Liver (tissue), 9 donors: ENCODE data around the gene GSTM3. TPM values are rescaled to one million over a fixed set of nuclear protein-coding genes. Genes with fewer than 3 reads are reported as not detected.

ENCODE experiments used
- DNase-seq: peaks from one replicate; pipeline ENCODE4 v3.0.0-alpha.2; 2017; ENCODE audit warnings: low spot score
- H3K27ac ChIP-seq, 2 donors: one replicate each; pipeline ENCODE4 v1.7.0; 2013; ENCODE audit warnings: inconsistent platforms in 2 of 2, low read length in 2 of 2, control low read depth in 1 of 2, low read depth in 1 of 2, mild to moderate bottlenecking in 1 of 2
- H3K27me3 ChIP-seq, 4 donors: one replicate each; pipeline versions ENCODE4 v1.6.1 to v1.7.0; 2013; ENCODE audit warnings: low read length in 3 of 4, inconsistent platforms in 1 of 4, mild to moderate bottlenecking in 1 of 4, moderate library complexity in 1 of 4; ENCODE audit not compliant: control insufficient read depth in 4 of 4, insufficient read depth in 4 of 4
- H3K36me3 ChIP-seq, 4 donors: one replicate each; pipeline versions ENCODE4 v1.6.1 to v1.7.0; 2013; ENCODE audit warnings: low read length in 3 of 4, mild to moderate bottlenecking in 3 of 4, low read depth in 1 of 4, moderate library complexity in 1 of 4; ENCODE audit not compliant: control insufficient read depth in 4 of 4, insufficient read depth in 3 of 4
- H3K4me1 ChIP-seq, 4 donors: one replicate each; pipeline versions ENCODE4 v1.6.1 to v1.7.0; 2013; ENCODE audit warnings: low read length in 3 of 4, mild to moderate bottlenecking in 3 of 4, moderate library complexity in 1 of 4; ENCODE audit not compliant: control insufficient read depth in 4 of 4, insufficient read depth in 4 of 4
- H3K4me3 ChIP-seq, 3 donors: one replicate each; pipeline versions ENCODE4 v1.6.1 to v1.7.0; 2013; ENCODE audit warnings: low read length in 3 of 3, control low read depth in 1 of 3, low read depth in 1 of 3, mild to moderate bottlenecking in 1 of 3
- H3K9ac ChIP-seq, 2 donors: one replicate each; pipeline ENCODE4 v1.7.0; 2013; ENCODE audit warnings: low read length in 2 of 2, mild to moderate bottlenecking in 2 of 2, moderate library complexity in 2 of 2, control low read depth in 1 of 2, low read depth in 1 of 2
- H3K9me3 ChIP-seq, 4 donors: one replicate each; pipeline versions ENCODE4 v1.6.1 to v1.7.0; 2013; ENCODE audit warnings: low read length in 3 of 4; ENCODE audit not compliant: control insufficient read depth in 4 of 4
- EGR1 ChIP-seq, 2 donors: IDR thresholded peaks; 2 replicates each; pipeline ENCODE4 v1.6.1; 2016 to 2018; ENCODE audit warnings: antibody characterized with exemption in 2 of 2, low read depth in 2 of 2
- FOXA1 ChIP-seq: IDR thresholded peaks from 2 replicates; pipeline ENCODE4 v1.6.1; 2016; ENCODE audit warnings: antibody characterized with exemption
- FOXA2 ChIP-seq: IDR thresholded peaks from 2 replicates; pipeline ENCODE4 v1.6.1; 2016; ENCODE audit warnings: antibody characterized with exemption
- GABPA ChIP-seq, 2 donors: IDR thresholded peaks in 1 of 2; conservative IDR thresholded peaks in 1 of 2; 2 replicates each; pipeline ENCODE4 v1.6.1; 2016; ENCODE audit warnings: antibody characterized with exemption in 2 of 2, mild to moderate bottlenecking in 1 of 2, moderate library complexity in 1 of 2
- HNF4A ChIP-seq, 2 donors: conservative IDR thresholded peaks; 2 replicates each; pipeline ENCODE4 v1.6.1; 2016; ENCODE audit warnings: antibody characterized with exemption in 2 of 2, mild to moderate bottlenecking in 2 of 2
- HNF4G ChIP-seq: IDR thresholded peaks from 2 replicates; pipeline ENCODE4 v1.6.1; 2016; ENCODE audit warnings: antibody characterized with exemption
- JUND ChIP-seq, 2 donors: IDR thresholded peaks; 2 replicates each; pipeline ENCODE4 v1.6.1; 2016; ENCODE audit warnings: antibody characterized with exemption in 2 of 2
- NR2F2 ChIP-seq: IDR thresholded peaks from 2 replicates; pipeline ENCODE4 v1.6.1; 2016; ENCODE audit warnings: antibody characterized with exemption
- RAD21 ChIP-seq, 2 donors: IDR thresholded peaks; 2 replicates each; pipeline ENCODE4 v1.6.1; 2016; ENCODE audit warnings: antibody characterized with exemption in 2 of 2, mild to moderate bottlenecking in 2 of 2
- RXRA ChIP-seq, 2 donors: IDR thresholded peaks; 2 replicates each; pipeline ENCODE4 v1.6.1; 2017 to 2018; ENCODE audit warnings: antibody characterized with exemption in 2 of 2, mild to moderate bottlenecking in 1 of 2
- SP1 ChIP-seq: IDR thresholded peaks from 2 replicates; pipeline ENCODE4 v1.6.1; 2018; ENCODE audit warnings: antibody characterized with exemption, mild to moderate bottlenecking
- TAF1 ChIP-seq: conservative IDR thresholded peaks from 2 replicates; pipeline ENCODE4 v1.6.1; 2016; ENCODE audit warnings: antibody characterized with exemption, mild to moderate bottlenecking
- YY1 ChIP-seq: IDR thresholded peaks from 2 replicates; pipeline ENCODE4 v1.6.1; 2016; ENCODE audit warnings: antibody characterized with exemption, mild to moderate bottlenecking
- WGBS: extraction: QIAGEN DNeasy Blood & Tissue Kit; methylation state at CpG from one replicate; pipeline ENCODE4 v1.1.7; 2013; 5-methylcytosine and 5-hydroxymethylcytosine counted together
- polyA plus RNA-seq, 2 donors: library from polyadenylated mRNA; stranded (reverse) in 1 of 2; unstranded in 1 of 2; fragments of 200-250 nt in 1 of 2; fragments of >200 nt in 1 of 2; fragmentation: Nextera tagmentation in 1 of 2; extraction: Ambion mirVana in 1 of 2; gene quantifications; one replicate each; pipeline versions ENCODE4 v1.2.1 to v1.2.3, GENCODE V29; 2013 to 2015
- total RNA-seq, 2 donors: library from RNA; depleted of rRNA; stranded (reverse); fragments of >200 nt; gene quantifications; one replicate each; pipeline ENCODE4 v1.2.3, GENCODE V29; 2014
- TF ChIP-seq, protein P1 (sequence below): IDR thresholded peaks from 2 replicates; pipeline ENCODE4 v1.6.1; 2016; ENCODE audit warnings: antibody characterized with exemption
- TF ChIP-seq, protein P2 (sequence below): fragments of 150-350 bp; IDR thresholded peaks from 2 replicates; pipeline ENCODE4 v1.5.1; 2017; ENCODE audit warnings: improper control_type of control experiment, low read depth, low read length; ENCODE audit not compliant: missing input control
- TF ChIP-seq, protein P3 (sequence below): IDR thresholded peaks from 2 replicates; pipeline ENCODE4 v1.6.1; 2016; ENCODE audit warnings: antibody characterized with exemption
- TF ChIP-seq, protein P4 (sequence below): IDR thresholded peaks from 2 replicates; pipeline ENCODE4 v1.6.1; 2016; ENCODE audit warnings: antibody characterized with exemption
- TF ChIP-seq, protein P5 (sequence below): IDR thresholded peaks from 2 replicates; pipeline ENCODE4 v1.6.1; 2016; ENCODE audit warnings: antibody characterized with exemption, mild to moderate bottlenecking
- donor health status: healthy.
- donor health status: healthy.
- donor health status: healthy.
- donor health status: healthy.
- donor health status: healthy.

Gene GSTM3
- 10 to 100 TPM in 1 of 2 donors, 1 to 10 TPM in 1; 6.9 to 39.8 TPM for total RNA-seq
- polyA plus RNA-seq = 10 to 100 TPM; 30.1 to 51.5 TPM

DNA sequence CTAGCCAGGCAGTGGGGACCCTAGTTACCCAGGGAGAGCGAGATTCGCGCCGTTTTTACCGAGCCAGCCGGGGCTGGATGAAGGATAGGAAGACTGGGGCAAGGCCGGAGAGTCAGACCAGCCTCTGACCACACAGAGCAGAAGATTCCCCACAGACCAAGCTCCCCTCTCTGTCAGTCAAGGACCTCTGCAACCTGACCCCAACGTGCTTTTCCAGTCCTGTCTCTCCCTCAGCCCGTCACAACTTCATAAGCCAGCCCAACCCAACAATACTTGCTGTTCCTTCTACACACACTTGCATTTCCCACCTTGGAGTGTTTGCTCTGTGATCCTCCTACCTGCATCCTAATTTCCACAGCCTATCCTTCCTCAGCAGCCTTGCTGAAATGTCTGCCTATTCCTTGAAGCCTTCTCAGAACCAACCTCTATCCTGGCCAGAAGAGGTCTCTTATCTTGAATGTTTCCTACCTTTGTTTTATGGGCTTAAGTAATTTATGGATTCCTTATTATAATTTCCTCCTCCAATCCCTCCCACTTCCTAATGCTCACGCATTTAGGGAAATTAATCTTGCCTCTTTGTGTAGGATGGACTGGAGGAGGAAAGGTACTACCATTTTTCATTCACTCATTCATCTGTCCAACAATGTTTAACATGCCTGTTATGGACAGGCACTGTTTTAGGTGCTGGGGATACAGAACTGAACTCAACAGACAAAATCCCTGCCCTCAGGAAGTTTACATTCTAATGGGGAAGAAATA is at the start of gene GSTM3:
TSS of gene GSTM3 (minus strand) at position 424 of the 759 bp plus-strand sequence. CDS start 751 bp downstream, outside the sequence.
- no peaks in the 10 kb centered on the region for H3K27me3 ChIP-seq
- H3K27ac ChIP-seq = peak within 1 kb of the TSS; percentile 21 to 46
- no peak within 1 kb of the TSS for H3K9ac ChIP-seq
- no peak for TF ChIP-seq HNF4G
- TF ChIP-seq, protein P1, sequence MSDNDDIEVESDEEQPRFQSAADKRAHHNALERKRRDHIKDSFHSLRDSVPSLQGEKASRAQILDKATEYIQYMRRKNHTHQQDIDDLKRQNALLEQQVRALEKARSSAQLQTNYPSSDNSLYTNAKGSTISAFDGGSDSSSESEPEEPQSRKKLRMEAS = no peak
- TF ChIP-seq, protein P2, sequence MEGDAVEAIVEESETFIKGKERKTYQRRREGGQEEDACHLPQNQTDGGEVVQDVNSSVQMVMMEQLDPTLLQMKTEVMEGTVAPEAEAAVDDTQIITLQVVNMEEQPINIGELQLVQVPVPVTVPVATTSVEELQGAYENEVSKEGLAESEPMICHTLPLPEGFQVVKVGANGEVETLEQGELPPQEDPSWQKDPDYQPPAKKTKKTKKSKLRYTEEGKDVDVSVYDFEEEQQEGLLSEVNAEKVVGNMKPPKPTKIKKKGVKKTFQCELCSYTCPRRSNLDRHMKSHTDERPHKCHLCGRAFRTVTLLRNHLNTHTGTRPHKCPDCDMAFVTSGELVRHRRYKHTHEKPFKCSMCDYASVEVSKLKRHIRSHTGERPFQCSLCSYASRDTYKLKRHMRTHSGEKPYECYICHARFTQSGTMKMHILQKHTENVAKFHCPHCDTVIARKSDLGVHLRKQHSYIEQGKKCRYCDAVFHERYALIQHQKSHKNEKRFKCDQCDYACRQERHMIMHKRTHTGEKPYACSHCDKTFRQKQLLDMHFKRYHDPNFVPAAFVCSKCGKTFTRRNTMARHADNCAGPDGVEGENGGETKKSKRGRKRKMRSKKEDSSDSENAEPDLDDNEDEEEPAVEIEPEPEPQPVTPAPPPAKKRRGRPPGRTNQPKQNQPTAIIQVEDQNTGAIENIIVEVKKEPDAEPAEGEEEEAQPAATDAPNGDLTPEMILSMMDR = no peak
- TF ChIP-seq NR2F2 = no peak
- no peak for TF ChIP-seq YY1
- no peak for TF ChIP-seq EGR1 (IDR thresholded peaks at IDR 0.05; ENCODE audit: low read depth in 2 of 2)
- TF ChIP-seq FOXA1 = no peak
- TF ChIP-seq GABPA (IDR thresholded peaks at IDR 0.05 in 1 of 2, conservative IDR thresholded peaks at IDR 0.05 in 1 of 2) = no peak
- no peak for TF ChIP-seq SP1
- no peak for TF ChIP-seq RXRA (IDR thresholded peaks at IDR 0.05)
- TF ChIP-seq HNF4A (conservative IDR thresholded peaks at IDR 0.05) = no peak
- TF ChIP-seq, protein P3, sequence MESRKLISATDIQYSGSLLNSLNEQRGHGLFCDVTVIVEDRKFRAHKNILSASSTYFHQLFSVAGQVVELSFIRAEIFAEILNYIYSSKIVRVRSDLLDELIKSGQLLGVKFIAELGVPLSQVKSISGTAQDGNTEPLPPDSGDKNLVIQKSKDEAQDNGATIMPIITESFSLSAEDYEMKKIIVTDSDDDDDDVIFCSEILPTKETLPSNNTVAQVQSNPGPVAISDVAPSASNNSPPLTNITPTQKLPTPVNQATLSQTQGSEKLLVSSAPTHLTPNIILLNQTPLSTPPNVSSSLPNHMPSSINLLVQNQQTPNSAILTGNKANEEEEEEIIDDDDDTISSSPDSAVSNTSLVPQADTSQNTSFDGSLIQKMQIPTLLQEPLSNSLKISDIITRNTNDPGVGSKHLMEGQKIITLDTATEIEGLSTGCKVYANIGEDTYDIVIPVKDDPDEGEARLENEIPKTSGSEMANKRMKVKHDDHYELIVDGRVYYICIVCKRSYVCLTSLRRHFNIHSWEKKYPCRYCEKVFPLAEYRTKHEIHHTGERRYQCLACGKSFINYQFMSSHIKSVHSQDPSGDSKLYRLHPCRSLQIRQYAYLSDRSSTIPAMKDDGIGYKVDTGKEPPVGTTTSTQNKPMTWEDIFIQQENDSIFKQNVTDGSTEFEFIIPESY = no peak
- TF ChIP-seq FOXA2 = no peak
- TF ChIP-seq JUND (IDR thresholded peaks at IDR 0.05) = no peak
- TF ChIP-seq, protein P4, sequence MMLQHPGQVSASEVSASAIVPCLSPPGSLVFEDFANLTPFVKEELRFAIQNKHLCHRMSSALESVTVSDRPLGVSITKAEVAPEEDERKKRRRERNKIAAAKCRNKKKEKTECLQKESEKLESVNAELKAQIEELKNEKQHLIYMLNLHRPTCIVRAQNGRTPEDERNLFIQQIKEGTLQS = no peak
- TF ChIP-seq, protein P5, sequence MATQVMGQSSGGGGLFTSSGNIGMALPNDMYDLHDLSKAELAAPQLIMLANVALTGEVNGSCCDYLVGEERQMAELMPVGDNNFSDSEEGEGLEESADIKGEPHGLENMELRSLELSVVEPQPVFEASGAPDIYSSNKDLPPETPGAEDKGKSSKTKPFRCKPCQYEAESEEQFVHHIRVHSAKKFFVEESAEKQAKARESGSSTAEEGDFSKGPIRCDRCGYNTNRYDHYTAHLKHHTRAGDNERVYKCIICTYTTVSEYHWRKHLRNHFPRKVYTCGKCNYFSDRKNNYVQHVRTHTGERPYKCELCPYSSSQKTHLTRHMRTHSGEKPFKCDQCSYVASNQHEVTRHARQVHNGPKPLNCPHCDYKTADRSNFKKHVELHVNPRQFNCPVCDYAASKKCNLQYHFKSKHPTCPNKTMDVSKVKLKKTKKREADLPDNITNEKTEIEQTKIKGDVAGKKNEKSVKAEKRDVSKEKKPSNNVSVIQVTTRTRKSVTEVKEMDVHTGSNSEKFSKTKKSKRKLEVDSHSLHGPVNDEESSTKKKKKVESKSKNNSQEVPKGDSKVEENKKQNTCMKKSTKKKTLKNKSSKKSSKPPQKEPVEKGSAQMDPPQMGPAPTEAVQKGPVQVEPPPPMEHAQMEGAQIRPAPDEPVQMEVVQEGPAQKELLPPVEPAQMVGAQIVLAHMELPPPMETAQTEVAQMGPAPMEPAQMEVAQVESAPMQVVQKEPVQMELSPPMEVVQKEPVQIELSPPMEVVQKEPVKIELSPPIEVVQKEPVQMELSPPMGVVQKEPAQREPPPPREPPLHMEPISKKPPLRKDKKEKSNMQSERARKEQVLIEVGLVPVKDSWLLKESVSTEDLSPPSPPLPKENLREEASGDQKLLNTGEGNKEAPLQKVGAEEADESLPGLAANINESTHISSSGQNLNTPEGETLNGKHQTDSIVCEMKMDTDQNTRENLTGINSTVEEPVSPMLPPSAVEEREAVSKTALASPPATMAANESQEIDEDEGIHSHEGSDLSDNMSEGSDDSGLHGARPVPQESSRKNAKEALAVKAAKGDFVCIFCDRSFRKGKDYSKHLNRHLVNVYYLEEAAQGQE = no peak
- no peak for TF ChIP-seq TAF1
- TF ChIP-seq RAD21 (IDR thresholded peaks at IDR 0.05) = no peak
- WGBS = 5% methylated on average over 10 of the region's 10 CpGs
- H3K9me3 ChIP-seq = no peaks in the 10 kb centered on the region
- no peak for DNase-seq
- peaks cover 4 to 14% (median 7%) of the 10 kb centered on the region in 4 donors for H3K4me1 ChIP-seq
- peak within 1 kb of the TSS; percentile 66 to 73 (median 71) for H3K4me3 ChIP-seq
- H3K36me3 ChIP-seq = peaks cover 0 to 10% (median 1%) of the 10 kb centered on the region in 4 donors
